Measurements from ENCODE around the gene RPS25.
"Not testable (repeated sequence)": the region's sequence is repeated elsewhere in the genome, so short reads cannot be mapped to it uniquely, and the experiment has no call there.

Gene RPS25

DNA sequence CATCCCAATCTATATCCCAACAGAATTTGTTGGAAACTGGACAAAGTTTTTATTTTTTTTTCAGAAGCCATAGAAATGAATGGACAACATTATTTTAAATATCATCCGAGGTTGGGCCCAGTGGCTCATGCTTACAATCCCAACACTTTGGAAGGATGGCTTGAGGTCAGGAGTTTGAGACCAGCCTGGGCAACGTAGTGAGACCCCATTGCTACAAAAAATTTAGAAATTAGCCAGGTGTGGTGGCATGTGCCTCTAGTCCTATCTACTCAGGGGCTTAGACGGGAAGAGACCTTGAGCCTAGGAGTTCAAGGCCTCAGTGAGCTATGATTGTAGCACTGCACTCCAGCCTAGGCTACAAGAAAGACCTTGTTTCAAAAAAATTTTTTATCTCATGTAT is 16.7 kb upstream of the RPS25 start:
- WGBS: 91% methylated on average over 3 of the region's 3 CpGs
- no peaks in the 10 kb centered on the region for H3K27me3 ChIP-seq (ENCODE audit: insufficient read depth, low read length)

DNA sequence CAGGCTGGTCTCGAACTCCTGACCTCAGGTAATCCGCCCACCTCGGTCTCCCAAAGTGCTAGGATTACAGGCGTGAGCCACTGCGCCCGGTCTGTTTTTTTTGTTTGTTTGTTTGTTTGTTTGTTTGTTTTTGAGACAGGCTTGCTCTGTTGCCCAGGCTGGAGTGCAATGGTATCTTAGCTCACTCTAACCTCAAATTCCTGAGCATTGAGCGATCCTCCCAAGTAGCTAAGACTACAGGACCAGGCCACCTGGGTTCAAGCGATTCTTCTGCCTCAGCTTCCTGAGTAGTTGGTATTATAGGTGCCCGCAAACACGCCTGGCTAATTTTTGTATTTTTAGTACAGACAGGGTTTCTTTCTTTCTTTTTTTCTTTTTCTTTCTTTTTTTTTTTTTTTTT is 15.3 kb upstream of the RPS25 start:
- H3K27me3 ChIP-seq (ENCODE audit: insufficient read depth, low read length); H3K9me3 ChIP-seq (ENCODE audit: insufficient read depth, low read depth, low read length); H3K4me3 ChIP-seq (ENCODE audit: low read length); H3K27ac ChIP-seq (ENCODE audit: low read depth, low read length); H3K9ac ChIP-seq (ENCODE audit: low read depth, low read length); H3K36me3 ChIP-seq (ENCODE audit: insufficient read depth, low read length): not testable (repeated sequence)
- WGBS: 89% methylated on average over 8 of the region's 10 CpGs
- peaks cover 12% of the 10 kb centered on the region for H3K4me1 ChIP-seq (ENCODE audit: insufficient read depth, low read length)

More for the DNA sequence above, 16.7 kb upstream of the RPS25 start:
- no peak overlapping the region for H3K9ac ChIP-seq (ENCODE audit: low read depth, low read length)
- no peaks in the 10 kb centered on the region for H3K9me3 ChIP-seq (ENCODE audit: insufficient read depth, low read depth, low read length)
- peaks cover 2% of the 10 kb centered on the region for H3K4me1 ChIP-seq (ENCODE audit: insufficient read depth, low read length)
- no peak overlapping the region for H3K4me3 ChIP-seq (ENCODE audit: low read length)
- H3K27ac ChIP-seq (ENCODE audit: low read depth, low read length): no peak overlapping the region
- no peaks in the 10 kb centered on the region for H3K36me3 ChIP-seq (ENCODE audit: insufficient read depth, low read length)

DNA sequence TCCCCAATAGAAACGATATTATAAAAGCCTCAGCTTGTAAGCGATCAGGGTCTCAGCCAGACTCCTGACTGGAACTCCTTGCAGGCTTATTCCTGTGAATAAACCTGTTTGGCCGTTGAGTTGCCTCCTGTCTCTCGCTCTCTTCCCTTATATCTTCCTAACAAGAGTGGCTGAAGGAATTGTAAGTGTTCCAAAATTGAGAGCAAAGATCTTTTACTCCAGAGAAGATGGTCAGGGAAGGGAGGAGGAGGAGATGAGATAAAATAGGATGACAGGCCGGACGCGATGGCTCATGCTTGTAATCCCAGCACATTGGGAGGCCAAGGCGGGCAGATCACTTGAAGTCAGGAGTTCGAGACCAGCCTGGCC is 13.8 kb upstream of the RPS25 start:
- WGBS: 93% methylated on average over 8 of the region's 9 CpGs
- no peak overlapping the region for H3K4me3 ChIP-seq (ENCODE audit: low read length)
- H3K4me1 ChIP-seq (ENCODE audit: insufficient read depth, low read length): peaks cover 12% of the 10 kb centered on the region
- no peaks in the 10 kb centered on the region for H3K9me3 ChIP-seq (ENCODE audit: insufficient read depth, low read depth, low read length)
- no peak overlapping the region for H3K9ac ChIP-seq (ENCODE audit: low read depth, low read length)
- peaks cover 21% of the 10 kb centered on the region for H3K36me3 ChIP-seq (ENCODE audit: insufficient read depth, low read length)
- H3K27me3 ChIP-seq (ENCODE audit: insufficient read depth, low read length): no peaks in the 10 kb centered on the region
- no peak overlapping the region for H3K27ac ChIP-seq (ENCODE audit: low read depth, low read length)

DNA sequence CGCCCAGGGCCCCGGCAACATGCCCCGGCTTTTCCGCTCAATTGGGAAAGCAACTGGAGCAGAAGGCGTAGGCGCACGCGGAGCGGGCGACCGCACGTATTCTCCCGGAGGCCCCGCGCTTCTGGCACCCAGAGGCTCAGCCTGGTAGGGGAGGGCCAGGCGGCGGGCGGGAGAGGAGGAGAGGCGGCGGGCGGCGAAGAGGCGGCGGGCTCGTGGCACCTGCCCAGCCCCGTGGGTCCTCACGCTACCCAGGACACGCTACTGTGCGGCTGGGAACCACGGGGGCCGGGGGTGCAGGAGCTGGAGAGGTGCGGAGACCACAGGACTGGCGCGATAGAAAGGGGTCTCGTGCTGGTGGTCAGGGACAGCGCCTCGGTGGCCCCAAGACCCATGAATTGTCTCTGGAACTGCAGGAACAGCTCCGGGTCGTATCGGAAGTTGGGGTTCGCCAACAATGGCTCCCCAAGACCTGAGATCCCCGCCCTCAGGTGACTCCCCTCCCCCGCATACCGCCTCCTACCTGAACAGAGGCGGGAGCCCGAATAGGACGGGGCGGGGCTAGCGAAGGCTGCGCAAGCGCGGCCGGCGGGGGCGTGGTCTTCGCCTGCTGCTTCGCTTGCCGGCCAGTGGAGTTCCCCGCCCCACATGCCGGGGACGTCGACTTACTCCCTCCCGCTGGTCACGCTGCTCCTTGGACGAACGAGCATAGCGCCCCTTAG is 12.3 kb upstream of the RPS25 start, which contains the start of gene SLC37A4:
Gene SLC37A4 (minus strand): TSS at position 549 of the 719 bp plus-strand sequence.
- H3K9me3 ChIP-seq (ENCODE audit: insufficient read depth, low read depth, low read length): no peaks in the 10 kb centered on the region
- H3K27ac ChIP-seq (ENCODE audit: low read depth, low read length): peak within 1 kb of the TSS; percentile 66
- no peaks in the 10 kb centered on the region for H3K27me3 ChIP-seq (ENCODE audit: insufficient read depth, low read length)
- H3K4me3 ChIP-seq (ENCODE audit: low read length): peak within 1 kb of the TSS; percentile 87
- H3K36me3 ChIP-seq (ENCODE audit: insufficient read depth, low read length): peaks cover 35% of the 10 kb centered on the region
- peaks cover 12% of the 10 kb centered on the region for H3K4me1 ChIP-seq (ENCODE audit: insufficient read depth, low read length)
- H3K9ac ChIP-seq (ENCODE audit: low read depth, low read length): peak within 1 kb of the TSS; percentile 86
- under 1% methylated on average over 67 of the region's 67 CpGs for WGBS

DNA sequence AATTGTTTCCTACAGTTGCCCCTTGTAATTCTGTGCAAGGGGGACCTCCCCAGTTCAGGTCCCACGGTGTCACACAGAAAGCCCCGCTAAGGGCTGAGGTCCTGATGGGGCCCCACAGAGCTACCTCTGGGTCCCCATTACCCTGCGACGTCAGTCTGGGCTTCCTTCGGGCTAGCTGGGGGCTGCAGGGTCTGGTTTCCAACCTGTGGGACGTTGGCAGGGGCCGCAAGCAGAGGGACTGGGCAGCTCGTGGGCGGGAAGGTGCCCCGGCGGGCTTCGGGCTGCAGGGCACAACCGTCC is 11.8 kb upstream of the RPS25 start:
- H3K27me3 ChIP-seq (ENCODE audit: insufficient read depth, low read length): no peaks in the 10 kb centered on the region
- 2% methylated on average over 13 of the region's 13 CpGs for WGBS
- H3K9ac ChIP-seq (ENCODE audit: low read depth, low read length): peak overlapping the region; percentile 86
- peaks cover 40% of the 10 kb centered on the region for H3K36me3 ChIP-seq (ENCODE audit: insufficient read depth, low read length)
- H3K4me3 ChIP-seq (ENCODE audit: low read length): peak overlapping the region; percentile 87
- H3K27ac ChIP-seq (ENCODE audit: low read depth, low read length): peak overlapping the region; percentile 66; the same call in 1 of the 2 replicates
- H3K9me3 ChIP-seq (ENCODE audit: insufficient read depth, low read depth, low read length): no peaks in the 10 kb centered on the region
- peaks cover 12% of the 10 kb centered on the region for H3K4me1 ChIP-seq (ENCODE audit: insufficient read depth, low read length)

DNA sequence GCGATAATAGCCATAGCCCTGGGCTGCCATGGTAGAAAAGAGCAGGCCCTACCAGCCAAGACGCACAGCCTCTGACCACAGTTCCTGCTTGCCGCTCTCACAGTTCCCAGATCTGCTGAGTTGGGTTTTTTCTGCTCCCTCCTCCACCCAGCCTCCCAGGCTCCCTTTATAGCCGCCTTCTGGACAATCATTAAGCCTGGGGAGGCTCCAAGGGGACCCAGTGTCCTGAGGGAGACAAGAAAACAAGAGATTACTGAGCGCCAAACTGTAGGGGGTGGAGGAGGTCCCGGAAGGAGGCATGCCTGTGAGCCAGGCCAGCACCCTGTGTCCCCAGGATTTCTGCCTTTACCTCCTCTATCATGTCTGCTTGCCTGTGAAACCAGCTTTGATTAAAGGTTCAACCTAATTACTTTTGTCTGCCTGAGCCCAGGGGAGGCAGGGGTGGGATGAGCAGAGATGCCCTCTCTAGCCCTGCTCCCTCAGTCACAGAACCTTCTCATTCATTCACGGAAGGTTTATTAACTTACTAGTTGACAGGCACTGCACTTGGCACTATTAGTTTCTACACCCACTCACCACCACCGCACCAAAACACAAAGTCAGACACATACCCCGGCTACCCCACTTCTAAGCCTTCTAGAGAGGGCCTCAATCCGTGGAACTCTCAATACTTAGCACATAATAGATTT is 11.3 kb upstream of the RPS25 start:
- peaks cover 45% of the 10 kb centered on the region for H3K36me3 ChIP-seq (ENCODE audit: insufficient read depth, low read length)
- peaks cover 12% of the 10 kb centered on the region for H3K4me1 ChIP-seq (ENCODE audit: insufficient read depth, low read length)
- H3K9me3 ChIP-seq (ENCODE audit: insufficient read depth, low read depth, low read length): no peaks in the 10 kb centered on the region
- H3K4me3 ChIP-seq (ENCODE audit: low read length): peak overlapping the region; percentile 87
- WGBS: 44% methylated on average over 10 of the region's 10 CpGs
- no peaks in the 10 kb centered on the region for H3K27me3 ChIP-seq (ENCODE audit: insufficient read depth, low read length)
- no peak overlapping the region for H3K27ac ChIP-seq (ENCODE audit: low read depth, low read length)
- H3K9ac ChIP-seq (ENCODE audit: low read depth, low read length): peak overlapping the region; percentile 86

DNA sequence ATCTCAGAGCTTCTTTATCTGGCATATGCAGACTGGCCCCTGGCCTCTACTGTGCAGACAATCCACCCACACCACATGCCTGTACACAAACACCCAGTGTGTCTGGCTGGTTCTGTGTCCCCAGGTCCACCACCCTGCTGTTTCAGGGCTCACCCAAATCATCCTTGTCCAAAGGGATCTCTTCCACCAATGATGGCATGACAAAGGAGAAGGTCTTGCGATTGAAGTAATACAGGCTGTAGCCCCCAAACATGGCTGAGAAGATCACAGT is 10.9 kb upstream of the RPS25 start:
- H3K27ac ChIP-seq (ENCODE audit: low read depth, low read length): no peak overlapping the region
- H3K9ac ChIP-seq (ENCODE audit: low read depth, low read length): peak overlapping the region; percentile 86; the same call in 1 of the 2 replicates
- 82% methylated on average over 1 of the region's 1 CpG for WGBS
- peaks cover 12% of the 10 kb centered on the region for H3K4me1 ChIP-seq (ENCODE audit: insufficient read depth, low read length)
- peaks cover 50% of the 10 kb centered on the region for H3K36me3 ChIP-seq (ENCODE audit: insufficient read depth, low read length)
- H3K9me3 ChIP-seq (ENCODE audit: insufficient read depth, low read depth, low read length): no peaks in the 10 kb centered on the region
- no peaks in the 10 kb centered on the region for H3K27me3 ChIP-seq (ENCODE audit: insufficient read depth, low read length)
- peak overlapping the region; percentile 87 for H3K4me3 ChIP-seq (ENCODE audit: low read length)

DNA sequence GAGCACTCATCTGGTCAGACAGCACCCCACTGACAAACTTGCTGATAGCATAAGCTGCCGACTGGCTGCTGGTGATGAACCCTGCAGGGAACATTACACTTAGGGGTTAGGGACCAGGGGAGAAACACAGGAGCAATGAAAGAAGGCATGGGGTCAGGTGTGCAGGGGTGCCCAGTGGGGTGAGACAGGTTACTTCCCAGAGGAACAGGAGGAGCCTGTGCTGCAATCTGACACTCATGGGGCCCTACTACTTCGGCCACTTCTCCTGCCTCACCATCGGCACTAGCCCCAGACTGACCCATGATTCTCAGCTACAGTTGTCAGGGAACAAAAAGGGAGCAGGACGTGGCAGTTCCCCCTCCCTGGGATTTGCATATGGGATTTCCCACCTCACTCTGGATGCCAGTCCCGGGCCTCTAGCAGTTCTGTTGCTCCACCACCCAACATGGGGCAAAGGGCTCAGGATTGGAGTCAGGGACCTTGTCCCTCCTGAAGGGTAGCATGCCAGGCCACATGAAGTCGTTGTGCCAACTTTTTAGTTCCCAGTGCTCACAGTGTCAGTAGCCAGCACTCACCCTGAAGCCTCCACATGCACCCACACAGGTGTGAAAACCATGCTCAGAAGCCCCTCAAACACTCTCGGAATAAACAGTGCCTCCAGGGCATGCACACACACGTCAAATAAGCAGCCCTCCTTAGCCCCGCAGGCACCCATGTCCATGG is 10.4 kb upstream of the RPS25 start:
- WGBS: 80% methylated on average over 9 of the region's 9 CpGs
- Histone ChIP-seq H3K4me3 (ENCODE audit: low read length) (peak overlapping the region; percentile 87), H3K36me3 (ENCODE audit: insufficient read depth, low read length) (peaks cover 55% of the 10 kb centered on the region), H3K4me1 (ENCODE audit: insufficient read depth, low read length) (peaks cover 12% of the 10 kb centered on the region), H3K27ac (ENCODE audit: low read depth, low read length) (no peak overlapping the region), H3K27me3 (ENCODE audit: insufficient read depth, low read length) (no peaks in the 10 kb centered on the region), H3K9me3 (ENCODE audit: insufficient read depth, low read depth, low read length) (no peaks in the 10 kb centered on the region), H3K9ac (ENCODE audit: low read depth, low read length) (0 out of 2 replicates have a peak overlapping the region, but pooled peaks have one; percentile 86)

DNA sequence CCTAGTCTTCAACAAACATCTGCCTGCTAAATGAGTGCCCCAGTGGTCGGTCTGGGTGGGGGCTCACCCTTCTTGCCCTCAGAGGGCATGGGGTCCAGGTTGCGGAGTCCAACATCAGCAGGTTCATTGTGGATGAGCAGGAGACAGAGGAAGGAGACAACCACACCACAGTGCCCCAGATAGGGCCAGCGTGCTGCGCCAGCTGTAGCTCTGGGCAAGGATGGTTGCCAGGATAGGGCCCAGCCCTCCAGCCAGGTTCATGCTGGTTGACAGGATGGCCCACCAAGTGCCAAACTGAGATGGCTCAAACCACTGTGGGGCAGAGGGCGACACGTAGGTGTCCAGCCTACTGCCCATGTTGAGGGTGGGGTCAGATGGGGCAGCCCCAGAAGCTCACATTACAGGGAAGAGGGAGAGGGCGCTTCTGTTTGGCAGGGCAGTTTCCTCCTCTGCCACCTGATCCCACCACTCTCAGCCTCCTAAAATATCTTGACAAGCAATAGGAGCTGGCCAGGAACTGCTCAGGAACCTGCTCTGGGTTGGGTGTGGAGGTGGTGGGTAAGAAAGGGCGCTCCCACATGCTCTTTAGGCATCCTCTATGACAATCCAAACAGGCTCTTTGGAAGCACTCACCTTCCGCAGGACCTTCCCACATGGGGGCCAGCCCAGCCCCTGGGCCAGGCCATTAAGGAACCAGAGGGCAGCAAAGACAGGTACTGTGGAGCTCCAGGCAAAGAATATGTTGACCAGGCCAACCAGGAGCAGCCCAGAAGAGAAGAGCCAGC is 9.6 kb upstream of the RPS25 start:
- WGBS: 90% methylated on average over 8 of the region's 9 CpGs
- peaks cover 63% of the 10 kb centered on the region for H3K36me3 ChIP-seq (ENCODE audit: insufficient read depth, low read length)
- H3K27me3 ChIP-seq (ENCODE audit: insufficient read depth, low read length): no peaks in the 10 kb centered on the region
- peaks cover 12% of the 10 kb centered on the region for H3K4me1 ChIP-seq (ENCODE audit: insufficient read depth, low read length)
- H3K4me3 ChIP-seq (ENCODE audit: low read length): no peak overlapping the region
- H3K9me3 ChIP-seq (ENCODE audit: insufficient read depth, low read depth, low read length): no peaks in the 10 kb centered on the region
- H3K27ac ChIP-seq (ENCODE audit: low read depth, low read length): no peak overlapping the region
- no peak overlapping the region for H3K9ac ChIP-seq (ENCODE audit: low read depth, low read length)

DNA sequence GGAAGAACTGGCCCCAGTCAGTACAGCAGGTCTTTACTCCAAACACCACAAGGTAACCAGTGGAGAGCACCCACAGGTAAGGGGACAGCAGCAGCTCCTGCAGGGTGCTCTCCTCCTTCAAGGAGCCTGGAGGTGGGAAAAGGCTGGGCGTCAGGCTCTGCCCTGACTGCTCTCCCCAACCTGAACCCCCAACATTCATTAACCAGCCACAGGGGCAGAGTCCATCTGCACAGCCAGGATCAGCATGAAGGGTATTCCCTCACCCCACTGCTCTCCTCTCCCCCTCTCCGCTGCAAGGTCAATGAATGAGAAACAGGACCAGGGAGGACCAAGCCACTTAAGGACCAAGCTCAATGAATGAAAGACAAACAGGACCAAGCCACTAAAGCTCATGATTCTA is 8.8 kb upstream of the RPS25 start:
- H3K36me3 ChIP-seq (ENCODE audit: insufficient read depth, low read length): peaks cover 70% of the 10 kb centered on the region
- no peak overlapping the region for H3K9ac ChIP-seq (ENCODE audit: low read depth, low read length)
- peaks cover 12% of the 10 kb centered on the region for H3K4me1 ChIP-seq (ENCODE audit: insufficient read depth, low read length)
- no peaks in the 10 kb centered on the region for H3K9me3 ChIP-seq (ENCODE audit: insufficient read depth, low read depth, low read length)
- H3K27ac ChIP-seq (ENCODE audit: low read depth, low read length): no peak overlapping the region
- no peaks in the 10 kb centered on the region for H3K27me3 ChIP-seq (ENCODE audit: insufficient read depth, low read length)
- H3K4me3 ChIP-seq (ENCODE audit: low read length): no peak overlapping the region
- WGBS: 95% methylated on average over 2 of the region's 2 CpGs
